ENCODE measurements around the gene SF3A1. TPM values are rescaled to one million over a fixed set of nuclear protein-coding genes. Genes with fewer than 3 reads are reported as not detected.
A peak's percentile ranks its signal among the peaks of the same experiment; 100 is the strongest.

SF3A1 gene
- total RNA-seq, 2 donors from 2014 or later, result 94.3 to 105 TPM

- intact Hi-C loops (cut with DNase I), result loop anchor here (5.0 to 10.0 kb wide), 3 partner anchors 36 to 96 kb away; partner anchors contain the start of gene MTFP1 (in 1 of the 2)
- peak in 1 of 2 donors; percentile 25 for ATAC-seq
Observed at GRCh38 chr22:30390974-30391691, 34.4 kb upstream of the SF3A1 start.

GRCh38 chr22:30386960-30387827, 30.5 kb upstream of the SF3A1 start, which contains the start of gene RNF215:
TSS of gene RNF215 (minus strand) at chr22:30387411. CDS start at chr22:30387313, 98 bp downstream.
- intact Hi-C loops (cut with DNase I), result loop anchor here (1.0 to 10.0 kb wide), 5 partner anchors 100 to 282 kb away; partner anchors contain the start of gene CASTOR1 (in 1 of the 2)
- DNase-seq (peak; percentile 84), ATAC-seq (peak; percentile 92 to 96)

More at GRCh38 chr22:30390974-30391691, 34.4 kb upstream of the SF3A1 start:
- peak; percentile 58 for DNase-seq

GRCh38 chr22:30386608-30386959, 29.9 kb upstream of the SF3A1 start:
- DNase-seq (no peak), ATAC-seq (peak in 1 of 2 donors; percentile 1)
- intact Hi-C loops (cut with DNase I), result loop anchor here (5.0 to 10.0 kb wide), 4 partner anchors 99 to 282 kb away; partner anchors contain the start of gene CASTOR1 (in 1 of the 2)

GRCh38 chr22:30385942-30386341, 29.2 kb upstream of the SF3A1 start:
- no peak for DNase-seq
- intact Hi-C loops (cut with DNase I), result loop anchor here (5.0 to 10.0 kb wide), 4 partner anchors 99 to 281 kb away; partner anchors contain the start of gene CASTOR1 (in 1 of the 2)
- ATAC-seq, result no peak

DNA sequence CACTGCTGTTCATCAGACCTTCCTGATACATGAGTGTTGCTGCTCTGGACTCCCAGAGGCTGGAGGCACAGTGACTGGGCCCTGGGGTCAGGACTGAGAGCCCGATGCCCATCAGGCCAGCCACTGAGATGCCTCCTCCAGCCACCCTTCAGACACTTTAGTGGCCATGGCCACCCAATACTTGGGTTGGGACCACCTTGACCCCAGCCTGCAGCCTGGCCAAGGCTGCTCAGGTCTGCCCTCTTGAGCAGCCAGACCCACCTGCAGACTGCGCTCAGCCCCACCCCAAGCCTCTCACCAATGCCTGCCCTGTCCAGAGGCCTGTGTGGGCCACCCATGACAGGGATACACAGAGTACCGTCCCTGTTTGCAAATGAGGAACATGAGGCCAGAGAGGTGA, 26.4 kb upstream of the SF3A1 start:
- ATAC-seq, result no peak
- intact Hi-C loops (cut with DNase I), result loop anchor here in 1 of 2 donors (10.0 kb wide), 1 partner anchor 278 kb away; no protein-coding TSS in a partner anchor
- DNase-seq, result no peak

DNA sequence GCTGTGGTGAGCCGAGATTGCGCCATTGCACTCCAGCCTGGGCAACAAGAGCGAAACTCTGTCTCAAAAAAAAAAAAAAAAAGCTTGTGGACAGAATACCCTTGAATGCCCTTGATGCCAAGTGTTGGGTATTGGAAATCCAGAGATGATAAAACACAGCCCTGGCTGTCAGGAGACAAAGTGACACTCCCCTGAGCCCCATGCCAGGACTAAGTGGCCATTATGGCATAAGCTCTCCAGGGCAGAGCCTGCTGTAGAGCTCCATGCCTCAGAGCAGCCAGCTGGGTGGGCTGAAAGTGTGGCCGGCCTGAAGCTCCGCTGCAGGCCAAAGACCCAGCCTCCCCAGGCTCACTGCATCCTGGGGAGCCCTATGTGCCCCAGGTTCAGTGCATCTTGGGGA, 25.6 kb upstream of the SF3A1 start:
- DNase-seq (no peak), ATAC-seq (peak; percentile 25 to 45)
- intact Hi-C loops (cut with DNase I), result loop anchor here in 1 of 2 donors (10.0 kb wide), 1 partner anchor 278 kb away; no protein-coding TSS in a partner anchor

DNA sequence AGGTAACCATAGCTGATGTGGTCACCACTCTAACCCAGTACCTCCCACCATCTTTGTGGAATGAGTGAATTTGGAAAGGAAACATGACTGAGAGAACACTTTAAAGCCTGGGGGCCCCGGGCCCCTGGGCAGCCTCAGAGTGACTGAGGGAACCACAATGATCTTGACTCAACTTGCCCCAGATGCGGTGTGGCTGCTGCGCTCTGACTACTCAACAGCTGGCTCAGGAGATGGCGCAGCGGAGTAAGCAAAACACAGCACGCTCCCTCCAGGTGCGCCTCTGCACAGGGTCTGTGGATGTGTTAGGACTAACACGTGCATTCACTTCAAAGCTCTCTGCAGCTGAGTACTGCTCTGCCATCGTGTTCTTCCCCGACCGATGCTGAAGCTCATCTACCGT, 24.6 kb upstream of the SF3A1 start:
- intact Hi-C loops (cut with DNase I), result loop anchor here in 1 of 2 donors (10.0 kb wide), 1 partner anchor 276 kb away; no protein-coding TSS in a partner anchor
- no peak for ATAC-seq
- DNase-seq, result no peak

- intact Hi-C loops (cut with DNase I), result loop anchor here in 1 of 2 donors (10.0 kb wide), 1 partner anchor 275 kb away; no protein-coding TSS in a partner anchor
- ATAC-seq (no peak), DNase-seq (no peak)
Observed at GRCh38 chr22:30380011-30380410, 23.3 kb upstream of the SF3A1 start.

GRCh38 chr22:30375312-30375849, 18.7 kb upstream of the SF3A1 start:
- intact Hi-C loops (cut with DNase I), result no loop called here
- peak in 1 of 2 donors; percentile 13 for ATAC-seq
- peak; percentile 48 for DNase-seq

DNA sequence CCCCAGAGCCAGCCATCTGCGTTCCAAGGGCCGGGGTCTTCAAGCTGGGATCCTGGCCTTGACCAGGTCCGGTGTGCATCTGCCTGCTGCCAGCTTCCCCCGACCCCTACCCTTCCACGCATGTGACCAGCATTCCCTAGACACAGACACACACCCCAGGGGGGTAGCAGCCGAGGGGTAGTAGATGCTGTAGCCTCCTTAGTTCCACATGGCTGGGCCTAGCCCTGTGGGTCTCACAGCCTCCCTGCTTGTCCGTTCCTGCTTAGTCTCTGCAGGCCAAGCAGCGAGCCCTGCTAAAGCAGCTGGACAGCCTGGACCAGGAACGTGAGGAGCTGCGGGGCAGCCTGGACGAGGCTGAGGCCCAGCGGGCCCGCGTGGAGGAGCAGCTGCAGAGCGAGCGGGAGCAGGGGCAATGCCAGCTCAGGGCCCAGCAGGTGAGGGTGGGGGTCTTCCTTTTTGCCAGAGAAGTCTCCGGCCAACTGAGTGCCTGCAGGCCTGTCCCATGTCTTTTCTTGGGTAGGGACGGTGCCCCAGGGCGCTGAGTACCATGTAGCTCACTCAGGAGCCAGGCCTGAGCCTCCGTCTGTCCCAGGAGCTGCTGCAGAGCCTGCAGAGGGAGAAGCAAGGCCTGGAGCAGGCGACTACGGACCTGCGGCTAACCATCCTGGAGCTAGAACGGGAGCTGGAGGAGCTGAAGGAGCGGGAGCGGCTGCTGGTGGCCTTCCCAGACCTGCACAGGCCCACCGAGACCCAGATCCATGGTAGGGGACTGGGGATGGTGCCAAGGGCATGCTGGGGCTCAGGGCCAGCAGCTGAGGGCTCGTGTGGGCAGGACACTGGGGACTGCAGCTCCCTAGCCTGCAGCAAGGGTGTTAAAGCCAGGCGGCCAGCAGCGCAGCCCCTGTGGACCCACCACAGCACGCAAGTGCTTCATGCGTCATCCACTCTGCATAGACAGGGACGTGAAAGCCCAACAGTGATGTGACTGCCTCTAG, 16.9 kb upstream of the SF3A1 start:
- no peak for ATAC-seq
- DNase-seq, result no peak
- intact Hi-C loops (cut with DNase I), result no loop called here

- no peak for ATAC-seq
- no peak for DNase-seq
- intact Hi-C loops (cut with DNase I), result no loop called here
Observed at GRCh38 chr22:30372915-30373314, 16.2 kb upstream of the SF3A1 start.

GRCh38 chr22:30371981-30372380, 15.3 kb upstream of the SF3A1 start:
- DNase-seq (no peak), ATAC-seq (no peak)
- intact Hi-C loops (cut with DNase I), result no loop called here

DNA sequence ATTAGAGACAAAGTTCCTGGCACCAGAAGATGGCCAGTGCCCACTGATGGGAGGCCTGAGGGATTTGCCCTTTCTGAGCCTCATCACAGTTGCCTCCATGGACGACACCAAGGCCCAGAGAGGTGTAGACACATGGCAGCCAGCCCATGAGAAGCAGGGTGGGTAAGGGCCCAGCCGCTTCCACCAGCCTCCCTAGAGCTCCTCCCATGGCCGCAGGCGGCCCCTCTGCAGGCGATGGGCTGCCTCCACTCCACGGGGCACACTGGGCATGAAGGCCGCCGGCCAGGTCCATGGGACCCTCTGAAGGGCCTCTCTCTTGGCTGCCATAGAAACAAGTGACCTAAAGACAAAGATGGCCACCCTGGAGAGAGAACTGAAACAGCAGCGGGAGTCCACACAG, 14.6 kb upstream of the SF3A1 start:
- intact Hi-C loops (cut with DNase I), result no loop called here
- ATAC-seq, result no peak
- DNase-seq, result no peak

DNA sequence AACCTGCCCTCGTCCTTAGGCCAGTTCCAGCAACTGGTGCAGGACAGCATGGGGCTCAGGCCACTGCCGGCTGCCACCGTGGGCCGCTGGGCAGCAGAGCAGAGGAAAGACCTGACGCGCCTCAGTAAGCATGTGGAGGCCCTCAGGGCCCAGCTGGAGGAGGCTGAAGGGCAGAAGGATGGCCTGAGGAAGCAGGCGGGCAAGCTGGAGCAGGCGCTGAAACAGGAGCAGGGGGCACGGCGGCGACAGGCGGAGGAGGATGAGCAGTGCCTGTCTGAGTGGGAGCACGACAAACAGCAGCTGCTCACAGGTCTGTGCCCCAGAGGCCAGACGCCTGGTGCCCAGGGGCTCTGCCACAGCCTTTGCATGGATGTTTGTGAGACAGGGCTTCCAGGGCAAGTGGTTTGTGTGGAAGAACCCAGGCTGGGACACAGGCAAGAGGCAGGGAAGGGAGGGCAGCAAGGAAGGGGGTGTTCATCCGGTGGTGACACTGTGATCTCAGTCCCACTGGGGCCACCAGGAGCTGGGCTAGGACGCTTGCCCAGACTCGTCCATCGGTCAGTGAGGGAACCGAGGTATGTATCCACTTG, 14.0 kb upstream of the SF3A1 start:
- ATAC-seq (no peak), DNase-seq (no peak)
- intact Hi-C loops (cut with DNase I), result no loop called here

- ATAC-seq (no peak), DNase-seq (no peak)
- intact Hi-C loops (cut with DNase I), result no loop called here
Observed at GRCh38 chr22:30368420-30368819, 11.7 kb upstream of the SF3A1 start.

GRCh38 chr22:30365891-30366290, 9.2 kb upstream of the SF3A1 start:
- intact Hi-C loops (cut with DNase I), result no loop called here
- no peak for DNase-seq
- no peak for ATAC-seq

DNA sequence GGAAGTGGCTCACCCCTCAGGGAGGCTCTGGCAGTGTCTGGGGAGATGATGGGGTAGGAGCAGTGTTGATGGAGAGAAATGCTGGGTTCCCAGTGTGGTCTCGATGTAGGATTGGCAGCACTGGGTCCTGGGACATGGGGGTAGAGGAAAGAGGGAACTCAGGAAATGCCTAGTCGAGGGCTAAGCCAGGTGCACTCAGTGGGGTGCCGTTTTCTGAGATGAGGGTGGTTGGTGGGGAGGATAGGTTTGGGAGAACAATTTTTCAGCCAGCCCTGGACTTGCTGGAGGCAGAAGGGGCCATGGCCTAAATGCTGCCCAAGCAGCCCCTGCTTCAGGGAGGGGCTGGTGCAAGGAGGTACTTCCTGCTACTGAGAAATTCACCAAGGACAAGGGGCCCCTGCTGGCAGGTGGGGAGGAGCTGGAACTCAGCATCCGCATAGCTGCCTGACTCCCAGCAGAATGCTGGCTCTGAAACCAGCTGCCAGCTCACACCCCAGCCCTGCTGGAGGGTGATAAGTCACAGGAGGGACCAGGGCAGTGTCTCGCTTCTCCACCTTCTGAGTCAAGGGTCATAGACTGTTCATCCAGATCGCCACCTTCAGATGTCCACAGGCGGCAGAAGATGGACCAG, 6.1 kb upstream of the SF3A1 start:
- ATAC-seq, result no peak
- intact Hi-C loops (cut with DNase I), result no loop called here

More for the DNA sequence above, 6.1 kb upstream of the SF3A1 start:
- no peak for DNase-seq
